IPS-18c (cell line): Measurements from ENCODE around the gene DGCR8.

Experiments used
- H3K4me3 ChIP-seq: 2 replicates; pipeline ENCODE4 v1.7.0; 2013; ENCODE audit warnings: low read depth, mild to moderate bottlenecking, low read length, moderate library complexity; ENCODE audit not compliant: insufficient read depth
- H3K9me3 ChIP-seq: one replicate; pipeline ENCODE4 v1.6.1; 2013; ENCODE audit warnings: mild to moderate bottlenecking, low read length, moderate library complexity; ENCODE audit not compliant: control insufficient read depth, insufficient read depth

The DGCR8 gene

DNA sequence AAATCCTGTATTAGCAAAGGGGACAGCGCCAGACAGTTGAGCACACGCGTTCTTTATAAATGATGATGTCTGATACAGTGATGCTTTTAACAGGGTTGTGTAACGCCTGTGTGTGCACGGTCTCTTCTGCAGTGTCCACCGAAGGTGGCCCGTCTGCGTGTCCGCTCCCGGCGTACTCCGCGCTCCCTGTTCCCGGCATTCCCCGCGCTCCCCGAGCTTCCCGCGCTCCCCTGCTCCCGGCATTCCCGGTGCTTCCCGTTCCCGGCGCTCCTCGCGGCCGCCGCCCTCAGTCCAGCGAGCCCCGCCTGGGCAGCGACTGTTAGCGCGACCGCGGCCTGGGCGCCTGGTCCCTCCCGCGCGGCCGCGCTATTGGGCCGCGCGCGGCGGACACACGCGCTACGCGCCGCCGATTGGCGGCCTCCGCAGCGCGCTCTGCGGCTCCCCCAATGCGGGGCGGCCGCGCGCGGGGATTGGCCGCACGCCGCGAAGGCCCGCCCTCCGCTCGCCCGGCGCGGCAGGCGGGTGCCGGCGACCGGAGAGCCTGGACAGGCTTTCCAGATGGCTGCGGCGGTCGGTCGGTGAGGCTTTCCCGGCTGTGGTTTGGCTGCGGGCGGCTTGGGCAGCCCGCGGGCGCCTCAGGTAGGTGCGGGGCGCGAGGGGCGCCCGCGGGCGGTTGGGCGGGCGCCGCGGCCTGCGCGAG lies at the start of gene DGCR8:
Gene DGCR8, plus strand, starts transcription at position 497 of the 700 bp plus-strand sequence. CDS start 5,723 bp downstream, outside the sequence.
- H3K4me3 ChIP-seq, result peak within 1 kb of the TSS; percentile 90

GRCh38 chr22:20031732-20032406 lies 48.2 kb upstream of the DGCR8 start:
- Histone ChIP-seq H3K9me3 (peaks cover 3% of the 10 kb centered on the region), H3K4me3 (no peak overlapping the region)

More for the DNA sequence above, at the start of gene DGCR8:
- no peaks in the 10 kb centered on the region for H3K9me3 ChIP-seq

DNA sequence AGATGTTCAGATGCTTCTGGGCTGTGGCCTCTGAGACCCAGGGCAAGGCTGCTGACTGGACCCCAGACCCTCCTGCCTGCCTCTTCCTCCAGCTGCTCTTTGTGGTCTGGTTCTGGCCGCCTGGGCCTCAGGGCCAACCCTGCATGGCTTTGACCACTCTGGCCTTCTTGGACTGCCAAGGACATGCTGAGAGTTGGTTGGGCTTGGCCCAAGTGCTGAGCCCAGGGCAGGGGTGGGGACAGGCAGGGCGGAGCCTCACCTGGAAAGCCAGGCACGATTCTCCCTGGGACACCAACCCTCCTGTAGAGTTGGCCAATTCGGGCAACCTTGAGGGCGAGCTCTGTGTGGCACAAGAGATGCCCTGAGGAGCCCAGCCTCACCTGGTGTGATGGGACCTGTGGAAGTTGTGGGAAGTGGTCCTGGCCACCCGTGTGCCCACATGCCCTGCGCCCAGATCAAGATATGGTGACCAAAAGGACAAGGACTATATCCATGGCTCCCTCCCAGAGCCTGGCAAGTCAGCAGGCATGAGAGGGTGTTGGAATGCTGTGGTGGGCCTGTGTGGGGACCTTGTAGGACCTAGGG lies 47.5 kb upstream of the DGCR8 start:
- no peak overlapping the region for H3K4me3 ChIP-seq
- peaks cover 3% of the 10 kb centered on the region for H3K9me3 ChIP-seq

- Histone ChIP-seq H3K9me3 (peaks cover 3% of the 10 kb centered on the region), H3K4me3 (no peak overlapping the region)
These were observed 46.9 kb upstream of the DGCR8 start for GRCh38 chr22:20033045-20033706.

GRCh38 chr22:20034143-20034542 lies 45.9 kb upstream of the DGCR8 start:
- H3K4me3 ChIP-seq, result no peak overlapping the region
- H3K9me3 ChIP-seq, result peaks cover 3% of the 10 kb centered on the region

DNA sequence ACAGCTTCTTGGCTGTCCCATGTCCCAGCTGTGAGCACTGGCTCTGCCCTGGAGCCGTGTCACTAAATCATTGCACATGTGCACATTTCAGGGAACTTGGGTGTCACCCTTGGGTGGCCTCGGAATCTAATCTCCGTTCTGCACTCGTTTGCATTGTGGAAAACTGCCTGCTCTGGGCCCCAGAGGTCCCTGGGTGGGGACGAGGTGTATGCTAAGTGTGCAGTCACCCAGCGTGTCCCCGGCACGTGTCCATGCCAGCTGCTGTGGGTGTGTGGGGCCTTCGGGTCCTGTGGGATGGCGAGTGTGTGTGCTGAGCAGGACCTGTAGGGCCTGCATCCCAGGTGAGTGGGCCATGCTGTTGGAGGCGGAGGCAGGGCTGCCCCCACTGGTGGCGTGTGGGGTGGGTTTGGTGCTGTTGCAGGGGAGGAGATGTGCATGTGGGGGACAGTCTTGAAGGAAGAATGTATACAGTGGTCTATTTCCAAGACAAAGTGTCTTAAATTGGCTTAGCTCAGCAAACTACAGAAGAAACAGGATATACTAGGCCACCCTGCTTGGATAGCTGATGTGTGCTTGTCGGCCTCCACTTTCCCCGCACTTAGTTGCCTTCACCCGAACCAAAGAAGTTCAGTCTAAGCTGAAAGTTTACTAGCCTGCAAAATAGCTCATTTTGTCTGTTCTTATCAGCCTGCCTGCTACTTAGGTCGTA lies 44.5 kb upstream of the DGCR8 start:
- Histone ChIP-seq H3K4me3 (no peak overlapping the region), H3K9me3 (peaks cover 3% of the 10 kb centered on the region)

DNA sequence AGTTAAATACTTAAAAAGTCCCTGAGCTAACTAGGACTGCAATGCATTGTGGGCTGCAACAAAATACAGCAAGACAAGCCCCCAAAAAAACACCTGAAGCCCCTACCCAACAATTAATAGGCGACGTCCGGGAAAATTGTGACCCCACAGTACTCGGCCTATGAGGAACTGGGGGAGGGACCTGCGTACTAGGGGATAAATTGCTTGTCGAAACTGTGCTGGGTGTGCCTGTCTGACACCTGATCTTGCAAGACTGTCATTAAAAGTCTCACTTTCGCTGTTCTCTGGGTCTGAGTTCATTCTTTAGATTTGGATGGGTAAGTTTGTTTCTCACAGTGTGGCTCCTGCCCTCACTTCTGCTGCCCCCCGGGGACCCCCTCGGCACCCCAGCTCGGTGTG lies 44.0 kb upstream of the DGCR8 start:
- Histone ChIP-seq H3K9me3 (peaks cover 3% of the 10 kb centered on the region), H3K4me3 (no peak overlapping the region)

DNA sequence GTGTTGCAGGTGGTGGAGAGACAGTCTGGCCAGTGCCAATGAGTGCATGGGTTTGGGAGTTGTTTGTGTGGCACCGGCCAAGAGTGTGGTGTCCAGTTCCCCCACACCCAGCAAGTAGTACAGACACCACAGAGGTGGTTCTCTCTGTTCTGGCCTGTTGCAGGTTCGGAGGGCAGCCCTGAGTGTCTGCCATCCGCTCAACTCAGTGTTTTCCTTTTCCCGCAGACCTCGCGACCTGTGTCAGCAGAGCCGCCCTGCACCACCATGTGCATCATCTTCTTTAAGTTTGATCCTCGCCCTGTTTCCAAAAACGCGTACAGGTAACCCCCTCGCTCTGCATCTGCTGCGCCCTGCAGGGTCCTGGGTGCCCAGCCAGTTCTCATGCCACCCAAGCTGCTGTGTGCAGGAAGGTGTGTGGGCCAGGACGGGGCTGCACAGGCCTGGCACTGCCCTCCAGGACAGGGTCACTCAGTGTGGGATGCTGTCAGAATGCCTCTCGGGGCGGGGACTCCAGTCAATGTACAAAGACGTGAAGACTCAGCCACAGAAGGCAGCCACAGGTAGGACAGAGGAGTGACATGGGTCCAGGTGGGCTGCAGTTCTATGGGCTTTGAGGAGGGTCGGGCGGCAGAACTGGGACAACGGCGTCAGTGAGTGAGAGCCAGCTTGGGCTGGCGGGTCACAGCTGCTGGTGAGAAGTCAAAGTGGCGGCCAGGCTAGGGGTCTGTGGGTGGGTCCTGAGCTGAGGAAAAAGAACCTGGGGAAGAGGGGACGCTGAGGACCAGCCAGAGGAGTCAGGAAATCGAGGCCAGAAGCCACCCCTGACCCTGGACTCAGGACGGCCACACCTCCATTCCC lies 43.3 kb upstream of the DGCR8 start:
- Histone ChIP-seq H3K9me3 (peaks cover 3% of the 10 kb centered on the region), H3K4me3 (no peak overlapping the region)

- H3K4me3 ChIP-seq, result no peak overlapping the region
- H3K9me3 ChIP-seq, result peaks cover 3% of the 10 kb centered on the region
These were observed 42.6 kb upstream of the DGCR8 start for GRCh38 chr22:20037419-20037818.

- Histone ChIP-seq H3K4me3 (no peak overlapping the region), H3K9me3 (peaks cover 3% of the 10 kb centered on the region)
These were observed 41.5 kb upstream of the DGCR8 start for GRCh38 chr22:20038574-20038973.

DNA sequence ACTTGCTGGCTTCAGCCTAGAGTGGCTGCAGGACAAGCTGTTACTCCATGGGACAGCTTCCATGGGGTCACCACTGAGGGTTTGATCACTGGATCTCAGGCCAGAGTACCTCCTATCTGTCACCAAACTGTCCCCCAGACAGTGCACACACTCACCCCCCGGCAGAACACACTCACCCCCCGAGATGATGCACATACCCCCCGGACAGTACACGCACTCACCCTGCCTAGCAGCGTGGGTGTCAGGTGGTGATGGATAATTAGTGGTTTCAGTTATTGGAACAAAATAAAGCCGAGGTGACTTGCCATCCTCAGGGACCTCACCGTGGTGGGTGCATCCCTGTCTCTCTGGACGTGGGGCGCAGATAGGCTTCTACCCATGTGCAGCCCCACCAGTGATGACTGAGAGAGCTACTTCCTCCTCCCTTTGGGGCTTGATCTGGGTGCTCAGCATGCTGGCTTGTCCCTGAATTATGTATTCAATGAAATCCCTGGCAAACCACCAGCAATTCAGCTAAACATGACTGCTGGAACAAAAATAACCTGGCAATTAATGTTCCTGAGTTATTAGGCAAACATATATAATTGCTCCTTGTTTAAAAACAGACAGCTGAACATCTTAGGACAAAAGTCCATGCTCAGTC lies 40.2 kb upstream of the DGCR8 start:
- Histone ChIP-seq H3K4me3 (no peak overlapping the region), H3K9me3 (no peaks in the 10 kb centered on the region)

DNA sequence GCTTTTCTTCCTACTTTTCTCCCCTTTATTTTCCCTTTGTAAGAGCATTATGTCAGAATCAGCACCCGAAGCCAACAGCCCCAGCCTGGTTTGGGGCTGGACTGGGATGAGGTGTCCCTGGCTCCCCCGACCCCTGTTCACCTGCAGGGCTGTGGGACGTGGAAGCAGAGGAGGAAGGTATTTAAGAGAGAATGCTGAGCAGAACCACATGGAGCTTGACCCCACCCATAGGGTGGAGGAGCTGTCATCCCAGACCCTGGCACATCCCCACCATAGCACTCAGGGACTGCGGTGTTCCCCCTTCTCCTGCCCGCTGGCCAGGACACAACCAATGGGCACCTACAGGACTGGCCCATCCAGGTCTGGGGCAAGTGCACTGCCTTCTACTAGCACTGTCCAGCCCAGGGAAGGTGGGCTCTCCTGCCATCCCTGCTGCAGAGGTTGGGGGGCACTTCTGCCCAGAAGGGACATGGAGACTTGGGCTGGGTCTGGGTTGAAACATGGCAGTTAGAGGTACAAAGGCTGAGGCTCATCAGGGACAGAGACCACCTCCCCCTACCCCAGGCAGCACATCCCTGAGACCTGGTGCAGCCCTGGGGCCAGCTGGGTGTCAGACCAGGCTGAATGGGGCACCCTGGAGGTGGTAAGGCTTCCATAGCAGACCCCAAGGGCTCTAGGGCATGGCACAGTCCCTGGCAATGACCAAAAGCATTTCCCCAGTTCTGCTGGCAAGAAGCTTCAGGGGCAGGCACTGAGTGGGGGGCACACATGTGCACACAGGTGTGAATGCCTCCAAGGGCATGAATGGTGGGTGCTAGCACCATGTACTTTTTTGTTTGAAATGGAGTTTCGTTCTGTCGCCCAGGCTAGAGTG lies 39.5 kb upstream of the DGCR8 start:
- H3K4me3 ChIP-seq, result no peak overlapping the region
- H3K9me3 ChIP-seq, result no peaks in the 10 kb centered on the region

- H3K4me3 ChIP-seq, result no peak overlapping the region
These were observed 36.7 kb upstream of the DGCR8 start for GRCh38 chr22:20043057-20043996.

DNA sequence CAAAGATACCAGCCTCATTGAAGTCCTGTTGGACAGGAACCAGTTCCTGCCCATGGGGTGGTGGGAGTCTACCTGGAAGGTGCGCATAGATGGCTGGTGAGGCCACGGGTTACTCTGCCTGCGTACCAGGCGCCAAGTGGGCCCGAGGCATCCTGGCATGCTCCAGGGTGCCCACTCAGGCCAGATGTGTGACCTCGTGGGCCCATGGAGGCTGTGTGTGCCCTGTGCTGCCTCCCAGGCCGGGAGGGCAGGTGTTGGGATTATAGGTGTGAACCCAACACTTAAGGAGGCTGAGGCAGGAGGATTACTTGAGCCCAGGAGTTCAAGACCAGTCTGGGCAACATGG lies 36.1 kb upstream of the DGCR8 start:
- Histone ChIP-seq H3K9me3 (no peaks in the 10 kb centered on the region), H3K4me3 (no peak overlapping the region)

More at GRCh38 chr22:20043057-20043996, 36.7 kb upstream of the DGCR8 start:
- H3K9me3 ChIP-seq, result no peaks in the 10 kb centered on the region
